ENCODE measurements around the gene CNOT4. TPM values are rescaled to one million over a fixed set of nuclear protein-coding genes. Genes with fewer than 3 reads are reported as not detected.

The CNOT4 gene
- total and polyA plus RNA-seq, 10 donors, result 5.3 to 36.9 (median 27.9) TPM

- no peak for TF ChIP-seq POLR2AphosphoS5 (IDR thresholded peaks at IDR 0.05)
- TF ChIP-seq POLR2A (IDR thresholded peaks at IDR 0.05), result no peak
- no peak for TF ChIP-seq CTCF (IDR thresholded peaks at IDR 0.05 in 8 of 11, conservative IDR thresholded peaks at IDR 0.05 in 3 of 11)
- WGBS, 5 donors, result 80 to 92% (median 83%) methylated on average over 3 of the region's 3 CpGs
- Histone ChIP-seq H3K9me3 (peaks cover 0 to 3% (median 0%) of the 10 kb centered on the region in 8 donors), H3K27me3 (replicated peaks in 1 of 7) (no peaks in the 10 kb centered on the region), H3K4me3 (no peak overlapping the region), H3K4me1 (peaks cover 0 to 37% (median 0%) of the 10 kb centered on the region in 6 donors), H3K36me3 (no peaks in the 10 kb centered on the region), H3K27ac (no peak overlapping the region)
- intact Hi-C loops (cut with DNase I; ENCODE audit: low total_unique reads), result no loop called here
- no peak for DNase-seq
These were observed 43.3 kb downstream of the CNOT4 start for GRCh38 chr7:135466442-135467206.

GRCh38 chr7:135463908-135464307 is 46.0 kb downstream of the CNOT4 start:
- Histone ChIP-seq H3K4me1 (peaks cover 0 to 64% (median 12%) of the 10 kb centered on the region in 6 donors), H3K36me3 (no peaks in the 10 kb centered on the region), H3K4me3 (no peak overlapping the region), H3K27me3 (replicated peaks in 1 of 7) (no peaks in the 10 kb centered on the region), H3K9me3 (peaks cover 0 to 3% (median 0%) of the 10 kb centered on the region in 8 donors), H3K27ac (no peak overlapping the region)
- TF ChIP-seq POLR2A (IDR thresholded peaks at IDR 0.05) (no peak), CTCF (IDR thresholded peaks at IDR 0.05 in 8 of 11, conservative IDR thresholded peaks at IDR 0.05 in 3 of 11) (no peak), POLR2AphosphoS5 (IDR thresholded peaks at IDR 0.05) (no peak)
- DNase-seq, result no peak
- 64 to 74% (median 70%) methylated on average over 3 of the region's 3 CpGs for WGBS, 5 donors
- intact Hi-C loops (cut with DNase I; ENCODE audit: low total_unique reads), result no loop called here

DNA sequence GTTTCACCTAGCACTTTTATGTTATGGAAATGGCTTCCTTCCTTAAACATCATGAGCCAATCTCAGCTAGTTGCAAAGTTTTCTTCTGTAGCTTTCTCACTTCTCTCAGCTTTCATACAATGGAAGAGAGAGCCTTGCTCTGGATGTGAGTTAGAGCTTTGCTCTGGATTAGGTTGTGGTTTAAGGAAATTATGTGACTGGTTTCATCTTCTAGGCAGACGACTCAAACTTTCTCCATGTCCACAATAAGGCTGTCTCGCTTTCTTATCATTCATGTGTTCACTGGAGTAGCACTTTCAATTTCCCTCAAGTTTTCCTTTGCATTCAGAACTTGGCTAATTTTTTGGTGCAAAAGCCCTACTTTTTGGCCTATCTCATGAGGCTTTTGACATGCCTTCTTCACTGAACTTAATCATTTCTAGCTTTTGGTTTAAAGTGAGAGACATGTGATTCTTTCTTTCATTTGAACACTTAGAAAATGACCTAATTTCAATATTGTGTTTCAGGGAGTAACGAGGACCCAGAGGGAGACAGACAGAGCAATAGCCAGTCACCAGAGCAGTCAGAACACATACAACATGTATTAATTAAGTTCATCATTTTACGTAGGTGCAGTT is 49.8 kb downstream of the CNOT4 start:
- Histone ChIP-seq H3K4me1 (peaks cover 0 to 74% (median 10%) of the 10 kb centered on the region in 6 donors), H3K27me3 (replicated peaks in 1 of 7) (no peaks in the 10 kb centered on the region), H3K27ac (no peak overlapping the region), H3K36me3 (peaks cover 0 to 8% (median 0%) of the 10 kb centered on the region in 6 donors), H3K4me3 (no peak overlapping the region), H3K9me3 (peaks cover 0 to 3% (median 0%) of the 10 kb centered on the region in 8 donors)
- intact Hi-C loops (cut with DNase I; ENCODE audit: low total_unique reads), result no loop called here
- DNase-seq, result no peak
- TF ChIP-seq POLR2A (IDR thresholded peaks at IDR 0.05), result no peak
- TF ChIP-seq POLR2AphosphoS5 (IDR thresholded peaks at IDR 0.05), result no peak
- no peak for TF ChIP-seq CTCF (IDR thresholded peaks at IDR 0.05 in 8 of 11, conservative IDR thresholded peaks at IDR 0.05 in 3 of 11)
- 77 to 87% (median 80%) methylated on average over 4 of the region's 4 CpGs for WGBS, 5 donors

DNA sequence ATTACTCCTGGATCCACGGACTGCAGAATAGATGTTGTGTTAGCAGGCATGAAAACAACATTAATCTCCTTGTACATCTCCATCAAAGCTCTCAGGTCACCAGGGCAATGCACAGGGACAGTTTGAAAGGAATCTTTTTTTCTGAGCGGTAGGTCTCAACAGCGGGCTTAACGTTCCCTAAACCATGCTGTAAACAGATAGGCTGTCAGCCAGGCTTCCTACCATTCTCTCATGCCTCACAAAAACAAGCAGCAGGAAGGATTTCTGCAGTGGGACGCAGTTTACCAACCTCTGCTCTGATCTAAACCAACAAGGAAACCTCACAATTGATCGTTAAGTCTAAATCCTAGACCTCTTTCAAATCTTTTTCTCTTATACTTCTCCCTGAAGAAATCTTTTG is 50.8 kb downstream of the CNOT4 start:
- H3K27me3 ChIP-seq (replicated peaks in 1 of 7), result no peaks in the 10 kb centered on the region
- DNase-seq, result no peak
- H3K27ac ChIP-seq, result no peak overlapping the region
- intact Hi-C loops (cut with DNase I; ENCODE audit: low total_unique reads), result no loop called here
- 75 to 86% (median 81%) methylated on average over 6 of the region's 6 CpGs for WGBS, 5 donors
- peaks cover 0 to 8% (median 0%) of the 10 kb centered on the region in 6 donors for H3K36me3 ChIP-seq
- H3K4me1 ChIP-seq, result peaks cover 0 to 78% (median 9%) of the 10 kb centered on the region in 6 donors
- H3K4me3 ChIP-seq, result no peak overlapping the region
- TF ChIP-seq POLR2A (IDR thresholded peaks at IDR 0.05), result no peak
- no peak for TF ChIP-seq CTCF (IDR thresholded peaks at IDR 0.05 in 8 of 11, conservative IDR thresholded peaks at IDR 0.05 in 3 of 11)
- TF ChIP-seq POLR2AphosphoS5 (IDR thresholded peaks at IDR 0.05), result no peak
- peaks cover 0 to under 1% (median 0%) of the 10 kb centered on the region in 8 donors for H3K9me3 ChIP-seq

All from spleen (tissue), 11 donors.